HepG2 (cell line): ENCODE results near the gene UBE2B. TPM values are rescaled to one million over a fixed set of nuclear protein-coding genes. Genes with fewer than 3 reads are reported as not detected.
A peak's percentile ranks its signal among the peaks of the same experiment; 100 is the strongest.

ENCODE experiments used
- ARNT ChIP-seq: fragments of 450-650 bp; IDR thresholded peaks from 2 replicates; pipeline ENCODE4 v1.6.1; 2017
- ELF4 ChIP-seq: sonication (generic); formaldehyde crosslinking; IDR thresholded peaks from 2 replicates; pipeline ENCODE4 v1.5.0; 2020; ENCODE audit warnings: missing genetic modification reagents, mild to moderate bottlenecking, moderate library complexity, borderline replicate concordance
- HMG20A ChIP-seq: IDR thresholded peaks from 2 replicates; pipeline ENCODE4 v1.6.1; 2016; ENCODE audit warnings: borderline replicate concordance
- NRL ChIP-seq: sonication (generic); formaldehyde crosslinking; IDR thresholded peaks from 2 replicates; pipeline ENCODE4 v1.5.0; 2020; ENCODE audit warnings: missing genetic modification reagents, mild to moderate bottlenecking, moderate library complexity, borderline replicate concordance
- SUZ12 ChIP-seq: fragments of 150-350 bp; IDR thresholded peaks from 2 replicates; pipeline ENCODE4 v1.6.1; 2014; ENCODE audit warnings: low read depth, low read length
- SYNCRIP ChIP-seq: fragments of 200-400 bp; formaldehyde crosslinking; IDR thresholded peaks from 2 replicates; pipeline ENCODE4 v1.6.1; 2018; ENCODE audit warnings: mild to moderate bottlenecking, low read depth, low read length; ENCODE audit not compliant: insufficient read depth
- XRCC5 ChIP-seq: fragments of 200-400 bp; formaldehyde crosslinking; optimal IDR thresholded peaks from 2 replicates; pipeline ENCODE3; 2017; ENCODE audit warnings: mild to moderate bottlenecking, low read length
- ZFP37 ChIP-seq: sonication (generic); formaldehyde crosslinking; IDR thresholded peaks from 2 replicates; pipeline ENCODE4 v1.4.0; 2020; ENCODE audit warnings: missing genetic modification reagents, borderline replicate concordance
- ZNF230 ChIP-seq: sonication (generic); formaldehyde crosslinking; IDR thresholded peaks from 2 replicates; pipeline ENCODE4 v1.4.0; 2020; ENCODE audit warnings: mild to moderate bottlenecking, missing genetic modification reagents
- ZNF234 ChIP-seq: sonication (generic); formaldehyde crosslinking; conservative IDR thresholded peaks from 2 replicates; pipeline ENCODE4 v1.5.1; 2020; ENCODE audit warnings: mild to moderate bottlenecking, missing genetic modification reagents
- ZNF607 ChIP-seq: sonication (generic); formaldehyde crosslinking; IDR thresholded peaks from 2 replicates; pipeline ENCODE4 v1.5.1; 2020; ENCODE audit warnings: missing genetic modification reagents, mild to moderate bottlenecking, borderline replicate concordance
- ZNF652 ChIP-seq: IDR thresholded peaks from 2 replicates; pipeline ENCODE4 v1.6.1; 2016; ENCODE audit warnings: low read depth, borderline replicate concordance
- ZNF878 ChIP-seq: sonication (generic); formaldehyde crosslinking; IDR thresholded peaks from 2 replicates; pipeline ENCODE4 v1.8.1; 2023; ENCODE audit warnings: mild to moderate bottlenecking, missing genetic modification reagents, moderate library complexity
- polyA plus RNA-seq, 8 experiments: library from polyadenylated mRNA; depleted of rRNA in 3 of 8; stranded (reverse) in 7 of 8; unstranded in 1 of 8; fragments of >200 nt; fragmentation: Illumina TruSeq in 4 of 8; extraction: Trizol in 4 of 8; gene quantifications; 2 replicates each; pipeline versions ENCODE4 v1.2.1 to v1.2.3, GENCODE V29; 2011 to 2016; ENCODE audit warnings: low read depth in 4 of 8, missing spikeins in 1 of 8, mixed read lengths in 1 of 8; ENCODE audit not compliant: insufficient read depth in 1 of 8
- total RNA-seq, 5 experiments: library from RNA; depleted of rRNA; stranded (reverse); fragments of >200 nt; fragmentation: Illumina TruSeq; extraction: Trizol; gene quantifications; 2 replicates each; pipeline ENCODE4 v1.2.3, GENCODE V29; 2016; ENCODE audit warnings: low read depth in 1 of 5
- TF ChIP-seq, protein P1 (sequence below): IDR thresholded peaks from 2 replicates; pipeline ENCODE4 v1.6.1; 2016; ENCODE audit warnings: missing compliant biosample characterization, missing genetic modification reagents, borderline replicate concordance
- TF ChIP-seq, protein P2 (sequence below): sonication (generic); formaldehyde crosslinking; IDR thresholded peaks from 2 replicates; pipeline ENCODE4 v1.5.1; 2020; ENCODE audit warnings: missing genetic modification reagents, mild to moderate bottlenecking, borderline replicate concordance
- TF ChIP-seq, protein P3 (sequence below): sonication (generic); formaldehyde crosslinking; IDR thresholded peaks from 2 replicates; pipeline ENCODE4 v1.8.0; 2022; ENCODE audit warnings: missing genetic modification reagents, mild to moderate bottlenecking, inconsistent platforms, borderline replicate concordance
- TF ChIP-seq, protein P4 (sequence below): sonication (generic); formaldehyde crosslinking; conservative IDR thresholded peaks from 2 replicates; pipeline ENCODE4 v1.4.0; 2020; ENCODE audit warnings: missing genetic modification reagents
- TF ChIP-seq, protein P5 (sequence below): sonication (generic); formaldehyde crosslinking; IDR thresholded peaks from 2 replicates; pipeline ENCODE4 v1.8.0; 2022; ENCODE audit warnings: missing genetic modification reagents, mild to moderate bottlenecking, moderate library complexity, borderline replicate concordance

UBE2B gene
- total and polyA plus RNA-seq, 2 of the 13 experiments (the other 11 are each of a cell fraction or from before 2014, with no cell fraction given), result 25.2 to 56.0 TPM

DNA sequence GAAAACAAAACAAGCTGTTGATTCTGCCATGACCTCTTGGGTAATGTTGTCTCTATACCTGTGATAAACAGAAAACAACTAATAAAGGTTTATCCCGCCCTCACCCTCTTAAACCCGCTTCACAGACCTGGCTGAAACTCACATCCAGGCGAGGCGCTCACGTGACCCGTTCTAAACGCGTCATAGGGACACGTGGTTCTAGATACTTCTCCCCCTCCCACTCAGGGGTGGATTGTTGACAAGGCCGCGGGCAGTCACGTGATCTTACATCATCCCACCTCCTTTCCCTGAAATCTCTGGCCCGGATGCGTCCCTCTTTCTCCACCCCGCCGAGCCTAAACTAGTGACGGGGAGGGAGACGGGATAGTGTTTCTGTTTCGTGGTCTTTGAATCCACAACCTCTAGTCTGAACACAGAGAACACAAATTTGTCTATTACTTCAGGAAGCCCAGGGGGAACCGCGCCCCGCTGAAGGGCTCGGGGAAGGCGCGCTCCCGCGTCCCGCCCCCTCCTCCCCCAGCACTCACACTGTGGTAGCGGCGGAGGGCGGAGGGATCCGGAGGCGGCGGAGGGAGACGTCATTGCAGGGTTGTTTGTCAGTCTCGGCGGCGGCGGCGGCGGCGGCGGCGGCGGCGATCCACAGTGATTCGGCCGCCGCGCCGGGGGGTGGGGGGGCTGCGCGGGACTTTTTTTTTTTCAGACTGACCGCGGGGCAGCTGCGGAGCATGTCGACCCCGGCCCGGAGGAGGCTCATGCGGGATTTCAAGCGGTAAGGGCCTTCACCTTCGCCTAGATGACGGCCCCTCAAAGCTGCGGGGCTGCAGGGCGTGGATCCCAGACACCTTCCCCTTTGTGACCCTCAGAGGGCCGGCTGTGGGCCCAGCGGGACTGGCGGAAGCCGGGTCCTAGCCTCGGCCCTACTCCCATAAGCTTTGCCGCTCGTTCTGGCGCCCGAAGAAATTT, at the start of gene UBE2B (continued):
- peak; percentile 77; the same call in 1 of the 2 replicates for TF ChIP-seq ZNF878
- TF ChIP-seq ZFP37, result peak; percentile 87; the same call in 1 of the 2 replicates
- peak; percentile 91 for TF ChIP-seq ZNF230 (CRISPR knock-in tag)
- TF ChIP-seq, protein P1, sequence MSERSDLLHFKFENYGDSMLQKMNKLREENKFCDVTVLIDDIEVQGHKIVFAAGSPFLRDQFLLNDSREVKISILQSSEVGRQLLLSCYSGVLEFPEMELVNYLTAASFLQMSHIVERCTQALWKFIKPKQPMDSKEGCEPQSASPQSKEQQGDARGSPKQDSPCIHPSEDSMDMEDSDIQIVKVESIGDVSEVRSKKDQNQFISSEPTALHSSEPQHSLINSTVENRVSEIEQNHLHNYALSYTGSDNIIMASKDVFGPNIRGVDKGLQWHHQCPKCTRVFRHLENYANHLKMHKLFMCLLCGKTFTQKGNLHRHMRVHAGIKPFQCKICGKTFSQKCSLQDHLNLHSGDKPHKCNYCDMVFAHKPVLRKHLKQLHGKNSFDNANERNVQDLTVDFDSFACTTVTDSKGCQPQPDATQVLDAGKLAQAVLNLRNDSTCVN (CRISPR knock-in tag), result peak; percentile 92; the same call in 1 of the 2 replicates
- no peak; the same call in 1 of the 2 replicates for TF ChIP-seq ZNF607
- TF ChIP-seq, protein P2, sequence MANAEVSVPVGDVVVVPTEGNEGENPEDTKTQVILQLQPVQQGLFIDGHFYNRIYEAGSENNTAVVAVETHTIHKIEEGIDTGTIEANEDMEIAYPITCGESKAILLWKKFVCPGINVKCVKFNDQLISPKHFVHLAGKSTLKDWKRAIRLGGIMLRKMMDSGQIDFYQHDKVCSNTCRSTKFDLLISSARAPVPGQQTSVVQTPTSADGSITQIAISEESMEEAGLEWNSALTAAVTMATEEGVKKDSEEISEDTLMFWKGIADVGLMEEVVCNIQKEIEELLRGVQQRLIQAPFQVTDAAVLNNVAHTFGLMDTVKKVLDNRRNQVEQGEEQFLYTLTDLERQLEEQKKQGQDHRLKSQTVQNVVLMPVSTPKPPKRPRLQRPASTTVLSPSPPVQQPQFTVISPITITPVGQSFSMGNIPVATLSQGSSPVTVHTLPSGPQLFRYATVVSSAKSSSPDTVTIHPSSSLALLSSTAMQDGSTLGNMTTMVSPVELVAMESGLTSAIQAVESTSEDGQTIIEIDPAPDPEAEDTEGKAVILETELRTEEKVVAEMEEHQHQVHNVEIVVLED (CRISPR knock-in tag), result peak; percentile 46; the same call in 1 of the 2 replicates
- peak; percentile 50; the same call in 1 of the 2 replicates for TF ChIP-seq HMG20A
- TF ChIP-seq, protein P3, sequence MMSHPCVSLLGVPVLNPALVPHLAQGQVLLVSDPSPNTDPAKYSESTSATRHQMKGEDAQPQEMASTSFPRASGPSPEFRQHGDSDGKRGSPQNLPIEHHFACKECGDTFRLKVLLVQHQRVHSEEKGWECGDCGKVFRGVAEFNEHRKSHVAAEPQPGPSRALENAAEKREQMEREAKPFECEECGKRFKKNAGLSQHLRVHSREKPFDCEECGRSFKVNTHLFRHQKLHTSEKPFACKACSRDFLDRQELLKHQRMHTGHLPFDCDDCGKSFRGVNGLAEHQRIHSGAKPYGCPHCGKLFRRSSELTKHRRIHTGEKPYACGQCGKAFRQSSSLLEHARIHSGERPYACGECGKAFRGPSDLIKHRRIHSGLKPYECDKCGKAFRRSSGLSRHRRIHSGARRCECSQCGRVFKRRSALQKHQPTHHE, result peak; percentile 32; the same call in 1 of the 2 replicates
- TF ChIP-seq ARNT, result no peak
- peak; percentile 45; the same call in 1 of the 2 replicates for TF ChIP-seq NRL
- no peak for TF ChIP-seq ELF4 (CRISPR knock-in tag)
- TF ChIP-seq, protein P4, sequence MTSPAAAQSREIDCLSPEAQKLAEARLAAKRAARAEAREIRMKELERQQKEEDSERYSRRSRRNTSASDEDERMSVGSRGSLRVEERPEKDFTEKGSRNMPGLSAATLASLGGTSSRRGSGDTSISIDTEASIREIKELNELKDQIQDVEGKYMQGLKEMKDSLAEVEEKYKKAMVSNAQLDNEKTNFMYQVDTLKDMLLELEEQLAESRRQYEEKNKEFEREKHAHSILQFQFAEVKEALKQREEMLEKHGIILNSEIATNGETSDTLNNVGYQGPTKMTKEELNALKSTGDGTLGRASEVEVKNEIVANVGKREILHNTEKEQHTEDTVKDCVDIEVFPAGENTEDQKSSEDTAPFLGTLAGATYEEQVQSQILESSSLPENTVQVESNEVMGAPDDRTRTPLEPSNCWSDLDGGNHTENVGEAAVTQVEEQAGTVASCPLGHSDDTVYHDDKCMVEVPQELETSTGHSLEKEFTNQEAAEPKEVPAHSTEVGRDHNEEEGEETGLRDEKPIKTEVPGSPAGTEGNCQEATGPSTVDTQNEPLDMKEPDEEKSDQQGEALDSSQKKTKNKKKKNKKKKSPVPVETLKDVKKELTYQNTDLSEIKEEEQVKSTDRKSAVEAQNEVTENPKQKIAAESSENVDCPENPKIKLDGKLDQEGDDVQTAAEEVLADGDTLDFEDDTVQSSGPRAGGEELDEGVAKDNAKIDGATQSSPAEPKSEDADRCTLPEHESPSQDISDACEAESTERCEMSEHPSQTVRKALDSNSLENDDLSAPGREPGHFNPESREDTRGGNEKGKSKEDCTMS (CRISPR knock-in tag), result 0 out of 2 replicates have a peak, but pooled peaks have one; percentile 61
- no peak for TF ChIP-seq SYNCRIP
- TF ChIP-seq XRCC5, result peak; percentile 91
- TF ChIP-seq, protein P5, sequence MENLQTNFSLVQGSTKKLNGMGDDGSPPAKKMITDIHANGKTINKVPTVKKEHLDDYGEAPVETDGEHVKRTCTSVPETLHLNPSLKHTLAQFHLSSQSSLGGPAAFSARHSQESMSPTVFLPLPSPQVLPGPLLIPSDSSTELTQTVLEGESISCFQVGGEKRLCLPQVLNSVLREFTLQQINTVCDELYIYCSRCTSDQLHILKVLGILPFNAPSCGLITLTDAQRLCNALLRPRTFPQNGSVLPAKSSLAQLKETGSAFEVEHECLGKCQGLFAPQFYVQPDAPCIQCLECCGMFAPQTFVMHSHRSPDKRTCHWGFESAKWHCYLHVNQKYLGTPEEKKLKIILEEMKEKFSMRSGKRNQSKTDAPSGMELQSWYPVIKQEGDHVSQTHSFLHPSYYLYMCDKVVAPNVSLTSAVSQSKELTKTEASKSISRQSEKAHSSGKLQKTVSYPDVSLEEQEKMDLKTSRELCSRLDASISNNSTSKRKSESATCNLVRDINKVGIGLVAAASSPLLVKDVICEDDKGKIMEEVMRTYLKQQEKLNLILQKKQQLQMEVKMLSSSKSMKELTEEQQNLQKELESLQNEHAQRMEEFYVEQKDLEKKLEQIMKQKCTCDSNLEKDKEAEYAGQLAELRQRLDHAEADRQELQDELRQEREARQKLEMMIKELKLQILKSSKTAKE, result peak; percentile 26; the same call in 1 of the 2 replicates
- TF ChIP-seq SUZ12, result no peak
- TF ChIP-seq ZNF234 (CRISPR knock-in tag), result no peak
- TF ChIP-seq ZNF652 (CRISPR knock-in tag), result peak; percentile 32; the same call in 1 of the 2 replicates
